Ishikawa (cell line): ENCODE measurements around the gene HMGCLL1.

Experiments used
- CEBPB ChIP-seq: IDR thresholded peaks from 2 replicates; pipeline ENCODE4 v1.6.1; 2012
- CREB1 ChIP-seq: IDR thresholded peaks from 2 replicates; pipeline ENCODE4 v1.6.1; 2012; ENCODE audit warnings: low read depth
- EGR1 ChIP-seq: IDR thresholded peaks from 2 replicates; pipeline ENCODE4 v1.6.1; 2012
- EP300 ChIP-seq: IDR thresholded peaks from 2 replicates; pipeline ENCODE4 v1.6.1; 2012; ENCODE audit warnings: borderline replicate concordance
- FOXM1 ChIP-seq: IDR thresholded peaks from 2 replicates; pipeline ENCODE4 v1.6.1; 2012; ENCODE audit warnings: low read depth, borderline replicate concordance
- MAX ChIP-seq: IDR thresholded peaks from 2 replicates; pipeline ENCODE4 v1.6.1; 2012
- NFIC ChIP-seq: IDR thresholded peaks from 2 replicates; pipeline ENCODE4 v1.6.1; 2012
- RAD21 ChIP-seq: IDR thresholded peaks from 2 replicates; pipeline ENCODE4 v1.6.1; 2012; ENCODE audit warnings: low read depth
- REST ChIP-seq: IDR thresholded peaks from 2 replicates; pipeline ENCODE4 v1.6.1; 2012; ENCODE audit warnings: low read depth, mild to moderate bottlenecking
- TAF1 ChIP-seq: IDR thresholded peaks from 2 replicates; pipeline ENCODE4 v1.6.1; 2012; ENCODE audit warnings: low read depth, mild to moderate bottlenecking
- TCF12 ChIP-seq: IDR thresholded peaks from 2 replicates; pipeline ENCODE4 v1.6.1; 2012; ENCODE audit warnings: low read depth
- TEAD4 ChIP-seq: IDR thresholded peaks from 2 replicates; pipeline ENCODE4 v1.6.1; 2012
- YY1 ChIP-seq: IDR thresholded peaks from 2 replicates; pipeline ENCODE4 v1.6.1; 2012; ENCODE audit warnings: low read depth
- ZBTB7A ChIP-seq: IDR thresholded peaks from 2 replicates; pipeline ENCODE4 v1.6.1; 2012; ENCODE audit warnings: low read depth
- TF ChIP-seq, protein P1 (sequence below): IDR thresholded peaks from 2 replicates; pipeline ENCODE4 v1.6.1; 2012

Gene HMGCLL1

DNA sequence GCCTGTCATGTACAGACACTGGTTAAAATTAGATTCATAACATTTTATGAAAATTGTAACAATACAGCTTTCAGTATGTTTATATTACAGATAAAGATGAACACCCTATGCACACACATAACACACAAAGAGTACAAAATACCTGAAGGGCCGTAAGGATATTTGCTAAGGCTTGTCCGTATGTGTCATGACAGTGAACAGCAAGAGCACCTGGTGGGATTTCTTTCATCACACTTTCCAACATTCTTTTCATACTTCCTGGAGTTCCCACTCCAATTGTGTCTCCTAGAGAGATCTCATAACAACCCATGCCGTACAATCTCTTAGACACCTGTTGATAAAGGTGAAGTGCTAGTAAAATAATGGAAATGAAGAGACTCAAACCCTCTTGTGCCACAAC, 83.7 kb downstream of the HMGCLL1 start:
- TF ChIP-seq CEBPB (no peak), ZBTB7A (no peak), EP300 (no peak), EGR1 (no peak), TEAD4 (no peak), FOXM1 (no peak), TAF1 (no peak), MAX (no peak), RAD21 (no peak), REST (no peak), NFIC (no peak), CREB1 (no peak), TCF12 (no peak), YY1 (no peak)
- TF ChIP-seq, protein P1, sequence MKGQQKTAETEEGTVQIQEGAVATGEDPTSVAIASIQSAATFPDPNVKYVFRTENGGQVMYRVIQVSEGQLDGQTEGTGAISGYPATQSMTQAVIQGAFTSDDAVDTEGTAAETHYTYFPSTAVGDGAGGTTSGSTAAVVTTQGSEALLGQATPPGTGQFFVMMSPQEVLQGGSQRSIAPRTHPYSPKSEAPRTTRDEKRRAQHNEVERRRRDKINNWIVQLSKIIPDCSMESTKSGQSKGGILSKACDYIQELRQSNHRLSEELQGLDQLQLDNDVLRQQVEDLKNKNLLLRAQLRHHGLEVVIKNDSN: no peak

- TF ChIP-seq TEAD4 (no peak), TAF1 (no peak)
These were observed 84.6 kb downstream of the HMGCLL1 start for GRCh38 chr6:55494411-55494810.

GRCh38 chr6:55492259-55492658, 86.7 kb downstream of the HMGCLL1 start:
- TF ChIP-seq TCF12 (no peak), REST (no peak), TAF1 (no peak), ZBTB7A (no peak), CEBPB (no peak), TEAD4 (no peak), CREB1 (no peak)

- TF ChIP-seq EGR1: no peak
- no peak for TF ChIP-seq CREB1
- TF ChIP-seq RAD21: no peak
- TF ChIP-seq REST: no peak
- TF ChIP-seq, protein P1: no peak
- TF ChIP-seq EP300: no peak
- TF ChIP-seq MAX: no peak
- no peak for TF ChIP-seq FOXM1
- TF ChIP-seq NFIC: no peak
- no peak for TF ChIP-seq ZBTB7A
- no peak for TF ChIP-seq YY1
- TF ChIP-seq TEAD4: no peak
- TF ChIP-seq TAF1: no peak
- no peak for TF ChIP-seq TCF12
- no peak for TF ChIP-seq CEBPB
These were observed 88.1 kb downstream of the HMGCLL1 start for GRCh38 chr6:55490871-55491270.

DNA sequence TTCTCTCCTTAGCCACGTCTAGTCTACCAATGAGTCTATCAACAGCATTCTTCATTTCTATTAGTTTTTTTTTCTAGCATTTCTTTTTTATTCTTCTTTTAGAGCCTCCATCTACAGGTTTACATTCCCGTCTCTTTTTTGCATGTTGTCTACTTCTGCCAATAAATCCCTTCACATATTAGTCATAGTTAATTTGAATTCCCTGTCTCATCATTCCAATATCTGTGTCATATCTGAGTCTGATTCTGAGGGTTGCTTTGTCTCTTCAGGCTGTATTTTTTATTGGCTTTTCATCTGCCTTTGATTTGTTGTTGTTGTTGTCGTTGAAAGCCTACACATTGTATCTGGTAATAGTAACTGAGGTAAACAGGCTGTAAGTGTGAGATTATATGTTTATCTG, 104.6 kb downstream of the HMGCLL1 start:
- no peak for TF ChIP-seq YY1
- TF ChIP-seq TAF1: no peak
- TF ChIP-seq CEBPB: no peak
- TF ChIP-seq TCF12: no peak
- TF ChIP-seq MAX: no peak
- no peak for TF ChIP-seq CREB1
- no peak for TF ChIP-seq RAD21
- TF ChIP-seq FOXM1: no peak
- TF ChIP-seq EGR1: no peak
- TF ChIP-seq EP300: no peak
- TF ChIP-seq ZBTB7A: no peak
- TF ChIP-seq, protein P1: no peak
- no peak for TF ChIP-seq NFIC
- TF ChIP-seq TEAD4: no peak
- TF ChIP-seq REST: no peak
